IMR-90 (cell line): ENCODE measurements around the gene TRPC4AP. TPM values are rescaled to one million over a fixed set of nuclear protein-coding genes. Genes with fewer than 3 reads are reported as not detected.

Experiments used
- ATAC-seq: fragments of 200-7000 bp; cut with Tn5 transposase; 2 replicates; pipeline ENCODE4 v1.9.1; 2020; ENCODE audit warnings: low read depth, mild to moderate bottlenecking, moderate library complexity
- BruUV-seq: library from RNA; stranded (reverse); fragments of 400-500 nt; replicated peaks from 2 replicates; lab custom pipeline; 2021; lab: Mats Ljungman, UMichigan
- CTCF ChIA-PET: fragments of 300-600 bp; formaldehyde crosslinking; extraction: SDS; loops from one replicate; lab custom pipeline; 2021; ENCODE audit warnings: antibody characterized with exemption; lab: Yijun Ruan, JAX
- POLR2A ChIA-PET: fragments of 300-600 bp; sonication (Branson Sonifier 250); formaldehyde crosslinking; loops from one replicate; lab custom pipeline; 2022; ENCODE audit warnings: antibody characterized with exemption; ENCODE audit not compliant: unreplicated experiment; lab: Charles Lee
- DNase-seq: peaks from one replicate; pipeline ENCODE4 v3.0.0; 2013
- H2AFZ ChIP-seq: replicated peaks from 2 replicates; pipeline ENCODE3; 2013; ENCODE audit warnings: low read length, mild to moderate bottlenecking; ENCODE audit not compliant: poor library complexity
- H2AK5ac ChIP-seq: 2 replicates; pipeline ENCODE4 v1.6.1; 2013; ENCODE audit warnings: low read depth, low read length, inconsistent platforms
- H2AK9ac ChIP-seq: replicated peaks from 2 replicates; pipeline ENCODE3; 2013; ENCODE audit warnings: mild to moderate bottlenecking, low read depth, low read length, moderate library complexity; ENCODE audit not compliant: poor library complexity
- H2BK120ac ChIP-seq: 2 replicates; pipeline ENCODE4 v1.6.1; 2013; ENCODE audit warnings: low read depth, low read length, inconsistent platforms
- H2BK15ac ChIP-seq: 3 replicates; pipeline ENCODE4 v1.6.1; 2013; ENCODE audit warnings: low read depth, low read length, inconsistent platforms
- H2BK20ac ChIP-seq: 2 replicates; pipeline ENCODE4 v1.6.1; 2013; ENCODE audit warnings: low read depth, mild to moderate bottlenecking, inconsistent platforms, low read length, moderate library complexity
- H2BK5ac ChIP-seq: 2 replicates; pipeline ENCODE4 v1.6.1; 2013; ENCODE audit warnings: mild to moderate bottlenecking, low read depth, low read length, inconsistent platforms; ENCODE audit not compliant: poor library complexity, severe bottlenecking
- H3K14ac ChIP-seq: replicated peaks from 2 replicates; pipeline ENCODE4 v1.6.1; 2013; ENCODE audit warnings: low read depth, low read length, inconsistent platforms
- H3K18ac ChIP-seq: 2 replicates; pipeline ENCODE4 v1.6.1; 2013; ENCODE audit warnings: low read depth, low read length, control low read depth
- H3K23ac ChIP-seq: 2 replicates; pipeline ENCODE4 v1.6.1; 2013; ENCODE audit warnings: low read depth, low read length, inconsistent platforms
- H3K27ac ChIP-seq: 2 replicates; pipeline ENCODE4 v1.5.1; 2013; ENCODE audit warnings: mild to moderate bottlenecking, control low read depth, low read length; ENCODE audit not compliant: insufficient read depth
- H3K27me3 ChIP-seq: 2 replicates; pipeline ENCODE4 v1.6.1; 2013; ENCODE audit warnings: low read length; ENCODE audit not compliant: control insufficient read depth, insufficient read depth
- H3K36me3 ChIP-seq: 2 replicates; pipeline ENCODE4 v1.6.1; 2013; ENCODE audit warnings: low read length, mixed read lengths; ENCODE audit not compliant: control insufficient read depth, insufficient read depth
- H3K4ac ChIP-seq: 2 replicates; pipeline ENCODE4 v1.6.1; 2013; ENCODE audit warnings: low read depth, low read length, inconsistent platforms
- H3K4me1 ChIP-seq: 2 replicates; pipeline ENCODE4 v1.6.1; 2013; ENCODE audit warnings: low read length, mixed read lengths; ENCODE audit not compliant: control insufficient read depth, insufficient read depth
- H3K4me2 ChIP-seq: 2 replicates; pipeline ENCODE4 v1.6.1; 2013; ENCODE audit warnings: low read depth, mild to moderate bottlenecking, control low read depth, low read length, moderate library complexity
- H3K4me3 ChIP-seq: 2 replicates; pipeline ENCODE4 v1.5.1; 2013; ENCODE audit warnings: low read depth, mild to moderate bottlenecking, control low read depth, low read length, moderate library complexity; ENCODE audit not compliant: insufficient read depth
- H3K56ac ChIP-seq: 2 replicates; pipeline ENCODE4 v1.6.1; 2013; ENCODE audit warnings: low read length, inconsistent platforms; ENCODE audit not compliant: insufficient read depth; ENCODE audit errors: extremely low read depth
- H3K79me1 ChIP-seq, 2 experiments: 2 replicates each; pipeline ENCODE4 v1.6.1; 2013; ENCODE audit warnings: low read length in 2 of 2, inconsistent platforms in 1 of 2, low read depth in 1 of 2
- H3K9ac ChIP-seq: 2 replicates; pipeline ENCODE4 v1.6.1; 2013; ENCODE audit warnings: low read depth, low read length, control low read depth
- H3K9me1 ChIP-seq: 2 replicates; pipeline ENCODE4 v1.6.1; 2013; ENCODE audit warnings: low read length, inconsistent platforms; ENCODE audit not compliant: insufficient read depth
- H3K9me3 ChIP-seq: 2 replicates; pipeline ENCODE4 v1.6.1; 2013; ENCODE audit warnings: low read length; ENCODE audit not compliant: control insufficient read depth, insufficient read depth
- H4K20me1 ChIP-seq: 2 replicates; pipeline ENCODE4 v1.6.1; 2013; ENCODE audit warnings: low read length, inconsistent platforms; ENCODE audit not compliant: insufficient read depth
- H4K5ac ChIP-seq: 2 replicates; pipeline ENCODE4 v1.6.1; 2013; ENCODE audit warnings: mild to moderate bottlenecking, low read depth, low read length, control low read depth
- H4K8ac ChIP-seq, 2 experiments: 2 replicates each; pipeline ENCODE4 v1.6.1; 2013; ENCODE audit warnings: low read depth in 2 of 2, low read length in 2 of 2, control low read depth in 1 of 2, inconsistent platforms in 1 of 2
- H4K91ac ChIP-seq: 2 replicates; pipeline ENCODE4 v1.6.1; 2013; ENCODE audit warnings: low read depth, low read length, inconsistent platforms; ENCODE audit not compliant: insufficient read depth
- BHLHE40 ChIP-seq: fragments of 150-350 bp; IDR thresholded peaks from 2 replicates; pipeline ENCODE4 v1.6.1; 2016; ENCODE audit warnings: mild to moderate bottlenecking, low read depth, low read length
- CHD1 ChIP-seq: IDR thresholded peaks from 2 replicates; pipeline ENCODE4 v1.6.1; 2012; ENCODE audit warnings: low read depth, low read length, improper control_type of control experiment
- FOS ChIP-seq: fragments of 150-350 bp; IDR thresholded peaks from 2 replicates; pipeline ENCODE4 v1.6.1; 2016; ENCODE audit warnings: low read depth, low read length
- MXI1 ChIP-seq: IDR thresholded peaks from 2 replicates; pipeline ENCODE4 v1.6.1; 2012; ENCODE audit warnings: low read depth, mild to moderate bottlenecking, low read length, moderate library complexity, borderline replicate concordance
- WGBS, 2 experiments: methylation state at CpG; one replicate each; pipeline versions ENCODE4 v1.1.5 to v1.1.7; 2013; ENCODE audit warnings: missing lambda C conversion rate in 2 of 2; ENCODE audit not compliant: insufficient read length in 1 of 2; ENCODE audit errors: extremely low coverage in 2 of 2; 5-methylcytosine and 5-hydroxymethylcytosine counted together
- dilution Hi-C: fragments of 300-500 bp; cut with HindIII; formaldehyde crosslinking; loops from one replicate; pipeline ENCODE4 v1.14.3; 2018; ENCODE audit warnings: low sequenced_read_pairs; ENCODE audit not compliant: unreplicated experiment
- in situ Hi-C: fragments of 300-500 bp; cut with MboI; formaldehyde crosslinking; loops from 3 replicates; pipeline ENCODE4 v1.14.3; 2019; ENCODE audit warnings: low sequenced_read_pairs, inconsistent platforms, mixed read lengths
- intact Hi-C: fragments of 100-400 bp; cut with micrococcal nuclease; formaldehyde crosslinking; loops from 2 replicates; pipeline ENCODE4 v1.10.0; 2022
- polyA plus RNA-seq, 3 experiments: library from polyadenylated mRNA; depleted of rRNA; stranded (reverse); fragments of >200 nt; gene quantifications; 2 replicates each; pipeline ENCODE4 v1.2.3, GENCODE V29; 2012; ENCODE audit warnings: low replicate concordance in 1 of 3
- total RNA-seq: library from RNA; depleted of rRNA; stranded (reverse); fragments of >200 nt; gene quantifications from 2 replicates; pipeline ENCODE4 v1.2.3, GENCODE V29; 2012
- TF ChIP-seq, protein P1 (sequence below): fragments of 150-350 bp; IDR thresholded peaks from 2 replicates; pipeline ENCODE4 v1.6.1; 2017; ENCODE audit warnings: mild to moderate bottlenecking, antibody characterized with exemption, low read length, low read depth

TRPC4AP gene
- total and polyA plus RNA-seq, 2 of the 4 experiments (the other 2 are of a cell fraction), result 41.0 to 81.0 TPM

DNA sequence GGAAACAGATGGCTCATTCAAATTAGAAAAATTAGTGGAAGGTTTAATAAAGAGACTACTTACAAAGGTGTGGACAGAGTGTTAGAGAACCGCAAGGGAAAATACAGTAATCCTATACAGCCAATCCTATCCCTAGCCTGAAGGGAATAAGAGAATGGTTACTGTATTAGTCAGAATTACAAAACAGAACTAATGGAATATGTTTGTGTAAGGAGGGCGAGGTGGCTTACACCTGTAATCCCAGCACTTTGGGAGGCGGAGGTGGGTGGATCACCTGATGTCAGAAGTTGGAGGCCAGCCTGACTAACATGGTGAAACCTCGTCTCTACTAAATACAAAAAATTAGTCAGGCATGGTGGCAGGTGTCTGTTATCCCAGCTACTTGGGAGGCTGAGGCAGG, 16.3 kb upstream of the TRPC4AP start:
- POLR2A ChIA-PET, result no interaction called here
- no TSS peak for BruUV-seq

More for the DNA sequence above, 16.3 kb upstream of the TRPC4AP start:
- H4K91ac ChIP-seq, result no peak overlapping the region
- H3K4ac ChIP-seq, result no peak overlapping the region
- no peaks in the 10 kb centered on the region for H3K36me3 ChIP-seq
- H3K27ac ChIP-seq, result no peak overlapping the region
- H3K18ac ChIP-seq, result no peak overlapping the region
- H3K14ac ChIP-seq, result no peak overlapping the region
- no peak overlapping the region for H3K56ac ChIP-seq
- DNase-seq, result no peak
- TF ChIP-seq, protein P1, sequence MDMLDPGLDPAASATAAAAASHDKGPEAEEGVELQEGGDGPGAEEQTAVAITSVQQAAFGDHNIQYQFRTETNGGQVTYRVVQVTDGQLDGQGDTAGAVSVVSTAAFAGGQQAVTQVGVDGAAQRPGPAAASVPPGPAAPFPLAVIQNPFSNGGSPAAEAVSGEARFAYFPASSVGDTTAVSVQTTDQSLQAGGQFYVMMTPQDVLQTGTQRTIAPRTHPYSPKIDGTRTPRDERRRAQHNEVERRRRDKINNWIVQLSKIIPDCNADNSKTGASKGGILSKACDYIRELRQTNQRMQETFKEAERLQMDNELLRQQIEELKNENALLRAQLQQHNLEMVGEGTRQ, result no peak
- TF ChIP-seq CHD1, result no peak
- no peak for TF ChIP-seq FOS
- TF ChIP-seq BHLHE40, result no peak
- TF ChIP-seq MXI1, result no peak
- peaks cover 12% of the 10 kb centered on the region for H3K4me1 ChIP-seq
- no peak overlapping the region for H3K4me3 ChIP-seq
- no peaks in the 10 kb centered on the region for H3K27me3 ChIP-seq
- H3K4me2 ChIP-seq, result no peak overlapping the region
- dilution Hi-C loops, result no loop called here
- no peaks in the 10 kb centered on the region for H4K20me1 ChIP-seq
- no peak overlapping the region for H4K5ac ChIP-seq
- H3K79me1 ChIP-seq, result peaks cover 0 to 6% of the 10 kb centered on the region in 2 experiments; a peak in 1 of 4 replicates
- no peak for ATAC-seq
- no peak overlapping the region for H2AK5ac ChIP-seq
- H3K9ac ChIP-seq, result no peak overlapping the region
- no peak overlapping the region for H2BK120ac ChIP-seq
- H3K23ac ChIP-seq, result no peak overlapping the region
- no peak overlapping the region for H2BK15ac ChIP-seq
- H2BK5ac ChIP-seq, result no peak overlapping the region
- CTCF ChIA-PET, result interaction anchor here (0.6 kb wide), 2 partner anchors 9 to 13 kb away, joined by 3 read pairs; no protein-coding TSS in a partner anchor
- H3K9me3 ChIP-seq, result no peaks in the 10 kb centered on the region
- no peak overlapping the region for H2BK20ac ChIP-seq
- WGBS, 2 experiments, result no CpG with 5 or more reads among the region's 4 CpGs
- H4K8ac ChIP-seq, result no peak overlapping the region
- in situ Hi-C loops, result no loop called here
- peaks cover 8% of the 10 kb centered on the region for H3K9me1 ChIP-seq
- H2AK9ac ChIP-seq, result no peak overlapping the region
- intact Hi-C loops, result no loop called here
- no peak overlapping the region for H2AFZ ChIP-seq
